Measurements from ENCODE around the gene MKS1. TPM values are rescaled to one million over a fixed set of nuclear protein-coding genes. Genes with fewer than 3 reads are reported as not detected.
A peak's percentile ranks its signal among the peaks of the same experiment; 100 is the strongest.

MKS1 gene
- total and polyA plus RNA-seq, 2 experiments from 2014 or later: 14.0 to 17.4 TPM

- H3K9me3 Mint-ChIP-seq: peaks cover 9% of the 10 kb centered on the region
- peaks cover 7% of the 10 kb centered on the region for H3K36me3 Mint-ChIP-seq (ENCODE audit: low read depth)
- H3K27ac ChIP-seq (ENCODE audit: low read depth): no peak overlapping the region
- no peaks in the 10 kb centered on the region for H3F3A ChIP-seq (replicated peaks; ENCODE audit: low read depth)
- H3K79me2 ChIP-seq (replicated peaks; ENCODE audit: insufficient read depth): no peaks in the 10 kb centered on the region
- peaks cover 5% of the 10 kb centered on the region; the same call in 2 of the 3 replicates for H3K4me1 Mint-ChIP-seq
- H3K4me3 Mint-ChIP-seq: peak overlapping the region; percentile 5; the same call in 2 of the 3 replicates
- peak overlapping the region; percentile 41 for H3K4me3 ChIP-seq
- peaks cover 39% of the 10 kb centered on the region for H3K27me3 Mint-ChIP-seq (ENCODE audit: insufficient read depth, low read depth, poor library complexity)
- no peaks in the 10 kb centered on the region for H3K36me3 ChIP-seq (ENCODE audit: insufficient read depth)
- H3K27ac Mint-ChIP-seq: no peak overlapping the region
- DNase-seq (ENCODE audit: low spot score) (peak; percentile 79), ATAC-seq (peak; percentile 99)
- peak overlapping the region; percentile 94; the same call in 1 of the 2 replicates for H2AFZ ChIP-seq
- peak overlapping the region; percentile 74; the same call in 1 of the 2 replicates for H3K4me2 ChIP-seq
- no peaks in the 10 kb centered on the region for H4K20me1 ChIP-seq (replicated peaks; ENCODE audit: insufficient read depth)
- TF ChIP-seq CTCF (conservative IDR thresholded peaks at IDR 0.05; ENCODE audit: low read depth in 2 of 2) (peak; percentile 67 to 77), EZH2phosphoT487 (IDR thresholded peaks at IDR 0.05; ENCODE audit: unreplicated experiment) (no peak), STAT1 (IDR thresholded peaks at IDR 0.05; ENCODE audit: unreplicated experiment) (no peak)
- H3K27me3 ChIP-seq (ENCODE audit: insufficient read depth): peaks cover 67% of the 10 kb centered on the region
- H3K9me2 ChIP-seq (ENCODE audit: insufficient read depth): 0 out of 2 replicates have a peak, but pooled peaks cover 4% of the 10 kb centered on the region
- no peaks in the 10 kb centered on the region for H3K4me1 ChIP-seq (ENCODE audit: insufficient read depth)
Measured at GRCh38 chr17:58254803-58255202, 35.7 kb upstream of the MKS1 start.

GRCh38 chr17:58253082-58253481 lies 34.0 kb upstream of the MKS1 start:
- peaks cover 70% of the 10 kb centered on the region for H3K27me3 ChIP-seq (ENCODE audit: insufficient read depth)
- 0 out of 2 replicates have a peak, but pooled peaks cover 4% of the 10 kb centered on the region for H3K9me2 ChIP-seq (ENCODE audit: insufficient read depth)
- H3K4me1 ChIP-seq (ENCODE audit: insufficient read depth): peaks cover 10% of the 10 kb centered on the region; the same call in 1 of the 2 replicates
- no peak for ATAC-seq
- no peaks in the 10 kb centered on the region for H3K36me3 ChIP-seq (ENCODE audit: insufficient read depth)
- Mint-ChIP-seq H3K27ac (no peak overlapping the region), H3K4me1 (peaks cover 11% of the 10 kb centered on the region), H3K4me3 (no peak overlapping the region; the same call in 2 of the 3 replicates), H3K27me3 (ENCODE audit: insufficient read depth, low read depth, poor library complexity) (peaks cover 56% of the 10 kb centered on the region), H3K36me3 (ENCODE audit: low read depth) (peaks cover 8% of the 10 kb centered on the region), H3K9me3 (peaks cover 12% of the 10 kb centered on the region)
- H3K4me3 ChIP-seq: no peak overlapping the region
- no peak overlapping the region for H3K27ac ChIP-seq (ENCODE audit: low read depth)
- no peak overlapping the region for H2AFZ ChIP-seq
- no peaks in the 10 kb centered on the region for H3F3A ChIP-seq (replicated peaks; ENCODE audit: low read depth)
- H4K20me1 ChIP-seq (replicated peaks; ENCODE audit: insufficient read depth): no peaks in the 10 kb centered on the region
- no peak for DNase-seq (ENCODE audit: low spot score)
- no peaks in the 10 kb centered on the region for H3K79me2 ChIP-seq (replicated peaks; ENCODE audit: insufficient read depth)
- H3K4me2 ChIP-seq: no peak overlapping the region
- TF ChIP-seq NANOG (IDR thresholded peaks at IDR 0.05; ENCODE audit: borderline replicate concordance) (no peak), REST (IDR thresholded peaks at IDR 0.05; ENCODE audit: unreplicated experiment) (no peak), ZNF462 (CRISPR knock-in tag; IDR thresholded peaks at IDR 0.05) (no peak), EZH2 (IDR thresholded peaks at IDR 0.05; ENCODE audit: low read depth, unreplicated experiment) (no peak), POLR2AphosphoS5 (IDR thresholded peaks at IDR 0.05; ENCODE audit: low read depth) (no peak), STAT1 (IDR thresholded peaks at IDR 0.05; ENCODE audit: unreplicated experiment) (no peak)
- TF ChIP-seq, protein P1, sequence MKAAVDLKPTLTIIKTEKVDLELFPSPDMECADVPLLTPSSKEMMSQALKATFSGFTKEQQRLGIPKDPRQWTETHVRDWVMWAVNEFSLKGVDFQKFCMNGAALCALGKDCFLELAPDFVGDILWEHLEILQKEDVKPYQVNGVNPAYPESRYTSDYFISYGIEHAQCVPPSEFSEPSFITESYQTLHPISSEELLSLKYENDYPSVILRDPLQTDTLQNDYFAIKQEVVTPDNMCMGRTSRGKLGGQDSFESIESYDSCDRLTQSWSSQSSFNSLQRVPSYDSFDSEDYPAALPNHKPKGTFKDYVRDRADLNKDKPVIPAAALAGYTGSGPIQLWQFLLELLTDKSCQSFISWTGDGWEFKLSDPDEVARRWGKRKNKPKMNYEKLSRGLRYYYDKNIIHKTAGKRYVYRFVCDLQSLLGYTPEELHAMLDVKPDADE (IDR thresholded peaks at IDR 0.05): no peak

Measured in GM23338 (cell line).